GM19438 (cell line): Measurements from ENCODE around the gene WDR48.

Experiments used
- ATAC-seq: cut with Tn5 transposase; IDR thresholded peaks from one replicate; pipeline ENCODE4 v1.9.1; 2021; ENCODE audit warnings: low read depth; ENCODE audit not compliant: unreplicated experiment

Gene WDR48

GRCh38 chr3:39137435-39137936, 85.7 kb downstream of the WDR48 start:
- no peak for ATAC-seq

- no peak for ATAC-seq
Measured at GRCh38 chr3:39137991-39138803, 86.4 kb downstream of the WDR48 start.

DNA sequence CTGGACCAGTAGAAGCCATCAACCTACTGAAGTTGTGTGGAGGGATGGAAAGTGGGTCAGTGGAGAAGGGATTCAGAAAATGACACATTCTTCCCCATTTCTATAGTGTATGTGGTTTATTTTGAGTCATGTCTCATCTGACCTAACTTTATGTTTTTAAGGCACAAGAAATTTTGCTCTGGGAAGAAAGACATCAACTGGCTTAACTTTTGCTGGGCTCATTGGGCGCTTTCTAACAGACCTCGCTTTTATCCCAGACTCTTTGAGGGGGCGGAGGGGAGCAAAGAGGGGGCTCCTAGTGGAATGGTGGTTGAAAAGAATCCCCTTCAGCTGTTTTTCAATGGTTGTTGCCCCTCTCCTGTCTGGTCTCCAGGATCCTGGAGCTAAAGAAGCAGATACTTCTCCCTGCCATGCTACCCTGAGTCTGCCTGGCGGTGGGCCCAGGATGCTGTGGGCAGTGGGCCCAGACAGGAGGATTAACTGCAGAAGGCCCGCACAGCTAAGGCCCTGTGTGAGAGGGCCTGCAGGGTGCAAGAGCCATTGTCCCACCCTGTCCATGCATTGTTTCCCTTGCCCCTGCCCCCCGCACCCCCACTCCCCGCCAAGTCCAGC, 87.1 kb downstream of the WDR48 start:
- no peak for ATAC-seq

DNA sequence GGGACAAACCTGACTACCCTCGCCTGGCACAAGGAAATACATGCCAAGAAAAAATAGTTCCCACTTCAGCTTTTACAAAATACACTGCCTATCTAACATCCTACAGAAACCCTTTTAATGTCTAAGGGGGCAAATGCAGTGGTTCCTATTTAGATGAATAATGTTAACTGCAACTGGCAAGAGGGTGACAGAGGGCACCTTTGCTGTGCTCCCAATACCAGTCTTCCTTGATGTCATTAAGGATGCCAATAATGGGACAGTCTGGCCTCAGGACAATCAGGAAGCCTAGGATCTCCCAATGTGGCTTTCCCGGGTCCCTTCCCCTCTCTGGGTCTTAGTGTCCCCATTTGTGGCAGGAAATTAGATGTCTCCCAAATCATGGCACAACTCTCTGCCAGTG, 87.6 kb downstream of the WDR48 start:
- no peak for ATAC-seq

GRCh38 chr3:39140341-39140971, 88.6 kb downstream of the WDR48 start:
- ATAC-seq, result no peak

DNA sequence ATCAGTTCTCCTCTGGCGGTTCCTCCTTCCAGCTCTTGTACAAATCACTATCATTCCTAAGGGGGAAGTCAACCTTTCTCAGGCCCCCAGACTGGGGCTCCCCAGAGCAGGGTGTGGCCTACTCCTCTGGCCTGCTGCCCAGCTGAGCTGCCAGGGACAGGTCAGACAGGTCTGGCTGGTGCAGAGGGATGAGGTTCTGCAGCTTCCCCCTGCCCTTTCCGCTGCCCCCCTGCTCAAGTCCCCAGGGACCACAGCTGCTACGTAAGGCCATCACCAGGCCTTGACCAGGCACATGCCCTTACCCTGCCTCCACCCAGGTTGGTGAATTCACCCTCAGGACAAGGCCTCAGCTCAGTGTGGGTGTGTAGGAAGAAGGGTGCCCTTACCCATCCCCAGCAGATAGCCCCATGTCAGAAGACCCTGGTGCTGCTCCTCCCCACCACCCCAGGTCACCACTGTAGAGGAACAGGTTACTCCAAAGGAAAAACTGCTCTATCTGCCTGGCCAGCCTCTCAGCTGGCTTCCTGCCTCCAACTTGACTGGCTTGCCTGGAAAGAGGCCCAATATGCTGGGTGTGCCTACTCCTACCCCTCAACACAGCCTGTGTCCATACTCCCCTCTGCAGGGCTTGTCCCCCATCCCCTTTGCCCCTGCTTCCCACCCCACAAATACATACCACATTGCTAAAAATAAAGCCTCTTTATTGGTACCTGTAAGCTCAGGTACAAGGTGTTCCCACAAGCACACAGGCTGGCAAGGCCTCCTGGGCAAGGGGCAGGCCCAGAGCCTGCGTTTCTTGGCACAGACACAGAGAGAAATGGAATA, 89.6 kb downstream of the WDR48 start:
- ATAC-seq, result no peak

DNA sequence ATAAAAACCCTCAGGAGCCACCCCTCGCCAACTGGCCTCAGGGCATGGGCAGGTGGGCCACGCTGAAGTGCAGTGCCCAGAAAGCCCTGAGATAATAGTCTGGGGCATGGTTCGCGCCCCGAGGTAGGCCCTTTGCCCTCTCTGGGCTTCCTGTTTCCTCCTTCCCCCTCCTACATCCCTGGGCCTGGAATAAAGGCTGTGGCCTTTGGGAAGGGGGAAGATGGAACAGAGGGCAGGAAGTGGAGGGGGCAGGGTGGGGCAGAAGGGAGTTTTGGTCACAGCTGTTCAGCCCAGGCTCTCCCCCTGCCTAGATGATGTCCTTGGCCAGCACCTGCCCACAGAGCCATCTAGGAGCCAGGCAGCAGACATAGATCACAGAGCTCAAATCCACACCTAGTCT, 90.3 kb downstream of the WDR48 start:
- ATAC-seq, result no peak

GRCh38 chr3:39143051-39143885, 91.5 kb downstream of the WDR48 start:
- no peak for ATAC-seq

GRCh38 chr3:39144095-39144747, 92.4 kb downstream of the WDR48 start:
- ATAC-seq, result no peak

DNA sequence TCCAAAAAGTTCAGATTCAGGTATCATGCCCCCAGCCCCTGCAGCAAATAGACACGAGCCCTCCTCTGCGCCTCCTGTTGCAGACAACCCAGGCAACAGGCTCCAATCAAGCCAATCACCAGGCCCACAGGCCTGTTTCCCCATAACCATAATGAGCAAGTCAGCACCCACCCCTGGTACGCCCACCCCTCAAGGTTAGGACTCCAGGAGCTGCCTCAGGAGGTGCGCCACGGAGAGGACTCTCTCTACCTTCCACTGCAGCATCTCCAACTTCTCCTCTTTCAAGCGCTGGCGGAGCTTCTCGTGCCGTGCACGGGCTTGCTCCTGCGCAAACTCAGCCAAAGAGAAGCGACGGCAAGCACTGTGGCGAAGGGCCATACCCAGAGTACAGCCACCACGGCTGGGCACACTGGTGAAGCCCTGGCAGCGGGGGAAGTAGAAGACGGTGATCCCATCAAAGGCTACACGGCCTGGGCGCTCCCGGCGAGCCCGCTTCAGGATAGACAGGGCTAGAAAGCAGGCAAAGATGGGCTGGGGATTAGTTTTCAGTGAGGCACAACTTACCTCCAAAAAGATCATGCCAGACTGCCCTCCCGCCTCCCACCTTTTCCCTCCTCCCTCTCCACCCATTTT, 93.0 kb downstream of the WDR48 start:
- no peak for ATAC-seq

DNA sequence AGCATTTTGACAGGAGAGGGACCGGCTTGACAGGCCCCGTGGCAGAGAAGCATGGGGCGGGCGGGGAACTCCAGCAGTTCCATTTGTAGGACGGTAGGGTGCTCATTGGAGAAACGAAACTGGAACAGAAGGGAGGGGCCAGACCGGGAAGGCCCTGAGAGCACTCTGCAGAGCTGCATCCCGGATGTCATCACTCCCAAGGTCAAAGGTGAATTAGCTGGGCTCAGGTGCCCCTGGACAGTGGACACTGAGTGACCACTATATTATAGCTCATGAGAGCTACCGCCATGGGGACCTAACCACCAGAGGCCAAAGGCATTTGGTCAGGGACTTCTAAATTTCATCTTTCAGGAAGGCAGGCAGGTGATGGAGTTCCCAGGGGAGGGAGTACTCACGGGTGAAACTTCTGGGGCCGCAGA, 94.3 kb downstream of the WDR48 start:
- no peak for ATAC-seq
